Measurements from ENCODE around the gene ZNF3.
A peak's percentile ranks its signal among the peaks of the same experiment; 100 is the strongest.

The ZNF3 gene

GRCh38 chr7:100126239-100126930 is 44.9 kb upstream of the ZNF3 start:
- peak overlapping the region; percentile 83 for H3K4me3 ChIP-seq (ENCODE audit: low read depth, low read length)
- TF ChIP-seq, protein P1, sequence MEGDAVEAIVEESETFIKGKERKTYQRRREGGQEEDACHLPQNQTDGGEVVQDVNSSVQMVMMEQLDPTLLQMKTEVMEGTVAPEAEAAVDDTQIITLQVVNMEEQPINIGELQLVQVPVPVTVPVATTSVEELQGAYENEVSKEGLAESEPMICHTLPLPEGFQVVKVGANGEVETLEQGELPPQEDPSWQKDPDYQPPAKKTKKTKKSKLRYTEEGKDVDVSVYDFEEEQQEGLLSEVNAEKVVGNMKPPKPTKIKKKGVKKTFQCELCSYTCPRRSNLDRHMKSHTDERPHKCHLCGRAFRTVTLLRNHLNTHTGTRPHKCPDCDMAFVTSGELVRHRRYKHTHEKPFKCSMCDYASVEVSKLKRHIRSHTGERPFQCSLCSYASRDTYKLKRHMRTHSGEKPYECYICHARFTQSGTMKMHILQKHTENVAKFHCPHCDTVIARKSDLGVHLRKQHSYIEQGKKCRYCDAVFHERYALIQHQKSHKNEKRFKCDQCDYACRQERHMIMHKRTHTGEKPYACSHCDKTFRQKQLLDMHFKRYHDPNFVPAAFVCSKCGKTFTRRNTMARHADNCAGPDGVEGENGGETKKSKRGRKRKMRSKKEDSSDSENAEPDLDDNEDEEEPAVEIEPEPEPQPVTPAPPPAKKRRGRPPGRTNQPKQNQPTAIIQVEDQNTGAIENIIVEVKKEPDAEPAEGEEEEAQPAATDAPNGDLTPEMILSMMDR (IDR thresholded peaks at IDR 0.05; ENCODE audit: low read depth, low read length) = no peak

DNA sequence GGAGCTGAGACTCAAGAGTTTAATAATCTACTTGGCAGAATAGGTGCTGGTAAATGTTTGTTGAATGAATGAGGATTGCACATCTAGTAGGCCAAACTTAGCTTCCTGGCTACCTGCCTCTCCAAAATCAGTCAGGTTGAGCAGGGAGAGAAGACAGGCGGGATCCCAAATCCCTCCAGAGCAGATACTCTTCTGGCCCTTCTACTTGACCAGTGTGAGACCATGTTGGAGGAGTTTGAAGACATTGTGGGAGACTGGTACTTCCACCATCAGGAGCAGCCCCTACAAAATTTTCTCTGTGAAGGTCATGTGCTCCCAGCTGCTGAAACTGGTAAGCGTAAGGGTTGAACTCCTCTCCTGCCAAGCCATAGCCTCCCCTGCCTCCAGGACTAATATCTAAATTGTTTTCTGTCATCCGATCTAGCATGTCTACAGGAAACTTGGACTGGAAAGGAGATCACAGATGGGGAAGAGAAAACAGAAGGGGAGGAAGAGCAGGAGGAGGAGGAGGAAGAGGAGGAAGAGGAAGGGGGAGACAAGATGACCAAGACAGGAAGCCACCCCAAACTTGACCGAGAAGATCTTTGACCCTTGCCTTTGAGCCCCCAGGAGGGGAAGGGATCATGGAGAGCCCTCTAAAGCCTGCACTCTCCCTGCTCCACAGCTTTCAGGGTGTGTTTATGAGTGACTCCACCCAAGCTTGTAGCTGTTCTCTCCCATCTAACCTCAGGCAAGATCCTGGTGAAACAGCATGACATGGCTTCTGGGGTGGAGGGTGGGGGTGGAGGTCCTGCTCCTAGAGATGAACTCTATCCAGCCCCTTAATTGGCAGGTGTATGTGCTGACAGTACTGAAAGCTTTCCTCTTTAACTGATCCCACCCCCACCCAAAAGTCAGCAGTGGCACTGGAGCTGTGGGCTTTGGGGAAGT is 43.0 kb upstream of the ZNF3 start:
- H3K4me3 ChIP-seq (ENCODE audit: low read depth, low read length) = no peak overlapping the region
- TF ChIP-seq, protein P1 (IDR thresholded peaks at IDR 0.05; ENCODE audit: low read depth, low read length) = no peak

- TF ChIP-seq, protein P1 (IDR thresholded peaks at IDR 0.05; ENCODE audit: low read depth, low read length) = no peak
- H3K4me3 ChIP-seq (ENCODE audit: low read depth, low read length) = no peak overlapping the region
Measured at GRCh38 chr7:100122568-100122967, 41.0 kb upstream of the ZNF3 start.

- no peak overlapping the region for H3K4me3 ChIP-seq (ENCODE audit: low read depth, low read length)
- TF ChIP-seq, protein P1 (IDR thresholded peaks at IDR 0.05; ENCODE audit: low read depth, low read length) = no peak
Measured at GRCh38 chr7:100122067-100122466, 40.5 kb upstream of the ZNF3 start.

GRCh38 chr7:100120733-100121036 is 39.2 kb upstream of the ZNF3 start:
- H3K4me3 ChIP-seq (ENCODE audit: low read depth, low read length) = peak overlapping the region; percentile 87
- TF ChIP-seq, protein P1 (IDR thresholded peaks at IDR 0.05; ENCODE audit: low read depth, low read length) = no peak

- H3K4me3 ChIP-seq (ENCODE audit: low read depth, low read length) = peak overlapping the region; percentile 87
- TF ChIP-seq, protein P1 (IDR thresholded peaks at IDR 0.05; ENCODE audit: low read depth, low read length) = no peak
Measured at GRCh38 chr7:100119970-100120732, 38.6 kb upstream of the ZNF3 start.

All from WI38 (cell line).